HepG2 (cell line): Measurements from ENCODE around the gene ZNF782. TPM values are rescaled to one million over a fixed set of nuclear protein-coding genes. Genes with fewer than 3 reads are reported as not detected.

Source experiments
- AKAP8 ChIP-seq: sonication (generic); formaldehyde crosslinking; IDR thresholded peaks from 2 replicates; pipeline ENCODE4 v1.5.1; 2020; ENCODE audit warnings: mild to moderate bottlenecking, missing genetic modification reagents
- ARID2 ChIP-seq: sonication (generic); formaldehyde crosslinking; IDR thresholded peaks from 2 replicates; pipeline ENCODE4 v1.8.1; 2022; ENCODE audit warnings: mild to moderate bottlenecking, missing genetic modification reagents, borderline replicate concordance
- CHD2 ChIP-seq: IDR thresholded peaks from 2 replicates; pipeline ENCODE4 v1.6.1; 2011; ENCODE audit warnings: low read depth, low read length, improper control_type of control experiment
- CREB3 ChIP-seq: sonication (generic); formaldehyde crosslinking; IDR thresholded peaks from 2 replicates; pipeline ENCODE4 v1.5.0; 2020; ENCODE audit warnings: missing genetic modification reagents
- FOXC1 ChIP-seq: sonication (generic); formaldehyde crosslinking; IDR thresholded peaks from 2 replicates; pipeline ENCODE4 v1.8.0; 2022; ENCODE audit warnings: mild to moderate bottlenecking, missing genetic modification reagents, borderline replicate concordance
- JUN ChIP-seq: sonication (generic); formaldehyde crosslinking; IDR thresholded peaks from 2 replicates; pipeline ENCODE4 v1.4.0; 2020; ENCODE audit warnings: mild to moderate bottlenecking, missing genetic modification reagents
- LRRFIP1 ChIP-seq: sonication (generic); formaldehyde crosslinking; conservative IDR thresholded peaks from 2 replicates; pipeline ENCODE4 v1.4.0; 2020; ENCODE audit warnings: missing genetic modification reagents
- PCBP1 ChIP-seq: fragments of 200-400 bp; formaldehyde crosslinking; IDR thresholded peaks from 2 replicates; pipeline ENCODE4 v1.6.1; 2017; ENCODE audit warnings: mild to moderate bottlenecking, low read depth, low read length, borderline replicate concordance
- PHF8 ChIP-seq: sonication (generic); formaldehyde crosslinking; IDR thresholded peaks from 2 replicates; pipeline ENCODE4 v1.5.0; 2020; ENCODE audit warnings: missing genetic modification reagents
- SOX13 ChIP-seq, 3 experiments: fragments of 450-650 bp in 1 of 3; sonication (generic) in 1 of 3; formaldehyde crosslinking in 1 of 3; IDR thresholded peaks in 2 of 3; conservative IDR thresholded peaks in 1 of 3; 2 replicates each; pipeline versions ENCODE4 v1.5.0 to v1.6.1; 2016 to 2020; ENCODE audit warnings: antibody characterized with exemption in 1 of 3, mild to moderate bottlenecking in 1 of 3, missing compliant biosample characterization in 1 of 3, missing genetic modification reagents in 1 of 3, moderate library complexity in 1 of 3
- SOX6 ChIP-seq, 2 experiments: fragments of 450-650 bp in 1 of 2; sonication (generic) in 1 of 2; formaldehyde crosslinking in 1 of 2; IDR thresholded peaks; 2 replicates each; pipeline versions ENCODE4 v1.4.0 to v1.6.1; 2017 to 2020; ENCODE audit warnings: antibody characterized with exemption in 1 of 2, mild to moderate bottlenecking in 1 of 2, missing genetic modification reagents in 1 of 2
- SRSF1 ChIP-seq: fragments of 200-400 bp; formaldehyde crosslinking; optimal IDR thresholded peaks from 2 replicates; pipeline ENCODE3; 2017; ENCODE audit warnings: mild to moderate bottlenecking, low read depth, low read length, moderate library complexity
- TRAFD1 ChIP-seq: sonication (generic); formaldehyde crosslinking; IDR thresholded peaks from 2 replicates; pipeline ENCODE4 v1.5.1; 2020; ENCODE audit warnings: missing genetic modification reagents, mild to moderate bottlenecking, borderline replicate concordance
- TRIM24 ChIP-seq: sonication (generic); formaldehyde crosslinking; IDR thresholded peaks from 2 replicates; pipeline ENCODE4 v1.8.0; 2022; ENCODE audit warnings: mild to moderate bottlenecking, missing genetic modification reagents
- ZFP82 ChIP-seq: sonication (generic); formaldehyde crosslinking; IDR thresholded peaks from 2 replicates; pipeline ENCODE4 v1.5.1; 2020; ENCODE audit warnings: mild to moderate bottlenecking, missing genetic modification reagents, borderline replicate concordance
- ZKSCAN5 ChIP-seq: sonication (generic); formaldehyde crosslinking; IDR thresholded peaks from 2 replicates; pipeline ENCODE4 v1.5.1; 2020; ENCODE audit warnings: mild to moderate bottlenecking, missing genetic modification reagents
- ZMYM4 ChIP-seq: sonication (generic); formaldehyde crosslinking; IDR thresholded peaks from 2 replicates; pipeline ENCODE4 v1.8.1; 2023; ENCODE audit warnings: mild to moderate bottlenecking, missing genetic modification reagents
- ZNF20 ChIP-seq: sonication (generic); formaldehyde crosslinking; IDR thresholded peaks from 2 replicates; pipeline ENCODE4 v1.4.0; 2020; ENCODE audit warnings: mild to moderate bottlenecking, moderate library complexity, missing genetic modification reagents
- ZNF292 ChIP-seq: sonication (generic); formaldehyde crosslinking; IDR thresholded peaks from 2 replicates; pipeline ENCODE4 v1.8.1; 2022; ENCODE audit warnings: mild to moderate bottlenecking, low read depth, missing genetic modification reagents, borderline replicate concordance
- ZNF343 ChIP-seq: sonication (generic); formaldehyde crosslinking; IDR thresholded peaks from 2 replicates; pipeline ENCODE4 v1.4.0; 2020; ENCODE audit warnings: mild to moderate bottlenecking, missing genetic modification reagents
- ZNF431 ChIP-seq: sonication (generic); formaldehyde crosslinking; IDR thresholded peaks from 2 replicates; pipeline ENCODE4 v1.9.0; 2022; ENCODE audit warnings: missing genetic modification reagents, low read depth, mild to moderate bottlenecking, borderline replicate concordance
- ZNF501 ChIP-seq: sonication (generic); formaldehyde crosslinking; IDR thresholded peaks from 2 replicates; pipeline ENCODE4 v1.5.1; 2020; ENCODE audit warnings: mild to moderate bottlenecking, moderate library complexity, missing genetic modification reagents
- ZNF569 ChIP-seq: sonication (generic); formaldehyde crosslinking; IDR thresholded peaks from 2 replicates; pipeline ENCODE4 v1.5.0; 2020; ENCODE audit warnings: mild to moderate bottlenecking, missing genetic modification reagents, moderate library complexity, borderline replicate concordance
- ZNF7 ChIP-seq: IDR thresholded peaks from 2 replicates; pipeline ENCODE4 v1.6.1; 2016; ENCODE audit warnings: missing biosample characterization, missing genetic modification reagents
- ZNF747 ChIP-seq: sonication (generic); formaldehyde crosslinking; IDR thresholded peaks from 2 replicates; pipeline ENCODE4 v1.8.1; 2023; ENCODE audit warnings: missing genetic modification reagents, mild to moderate bottlenecking, borderline replicate concordance
- ZNF775 ChIP-seq: sonication (generic); formaldehyde crosslinking; IDR thresholded peaks from 2 replicates; pipeline ENCODE4 v1.4.0; 2020; ENCODE audit warnings: missing genetic modification reagents, mild to moderate bottlenecking, moderate library complexity, borderline replicate concordance
- polyA plus RNA-seq, 8 experiments: library from polyadenylated mRNA; depleted of rRNA in 3 of 8; stranded (reverse) in 7 of 8; unstranded in 1 of 8; fragments of >200 nt; fragmentation: Illumina TruSeq in 4 of 8; extraction: Trizol in 4 of 8; gene quantifications; 2 replicates each; pipeline versions ENCODE4 v1.2.1 to v1.2.3, GENCODE V29; 2011 to 2016; ENCODE audit warnings: low read depth in 4 of 8, missing spikeins in 1 of 8, mixed read lengths in 1 of 8; ENCODE audit not compliant: insufficient read depth in 1 of 8
- total RNA-seq, 5 experiments: library from RNA; depleted of rRNA; stranded (reverse); fragments of >200 nt; fragmentation: Illumina TruSeq; extraction: Trizol; gene quantifications; 2 replicates each; pipeline ENCODE4 v1.2.3, GENCODE V29; 2016; ENCODE audit warnings: low read depth in 1 of 5

The ZNF782 gene
- total and polyA plus RNA-seq, 2 of the 13 experiments (the other 11 are each of a cell fraction or from before 2014, with no cell fraction given), result 1.4 to 4.9 TPM

- TF ChIP-seq PCBP1 (no peak), CHD2 (no peak), ZNF7 (CRISPR knock-in tag) (no peak), ZMYM4 (CRISPR knock-in tag) (peak; percentile 59), FOXC1 (CRISPR knock-in tag) (no peak), SOX6 (IDR thresholded peaks at IDR 0.05) (no peak), SOX6 (CRISPR knock-in tag; IDR thresholded peaks at IDR 0.05) (0 out of 2 replicates have a peak, but pooled peaks have one; percentile 20), ZFP82 (CRISPR knock-in tag) (no peak), TRIM24 (CRISPR knock-in tag) (no peak), CREB3 (CRISPR knock-in tag) (no peak), ZNF569 (CRISPR knock-in tag) (no peak), ZNF343 (CRISPR knock-in tag) (no peak), ZNF20 (CRISPR knock-in tag) (no peak), SOX13 (IDR thresholded peaks at IDR 0.05) (no peak), SOX13 (CRISPR knock-in tag; conservative IDR thresholded peaks at IDR 0.05 in 1 of 2, IDR thresholded peaks at IDR 0.05 in 1 of 2) (no peak; a peak in 1 of 4 replicates), AKAP8 (no peak), PHF8 (CRISPR knock-in tag) (0 out of 2 replicates have a peak, but pooled peaks have one; percentile 29), JUN (CRISPR knock-in tag) (no peak), TRAFD1 (CRISPR knock-in tag) (no peak), ZNF431 (CRISPR knock-in tag) (no peak), ZKSCAN5 (CRISPR knock-in tag) (no peak), ZNF501 (no peak), LRRFIP1 (CRISPR knock-in tag) (no peak), ARID2 (no peak), ZNF747 (CRISPR knock-in tag) (no peak), ZNF775 (CRISPR knock-in tag) (no peak), ZNF292 (CRISPR knock-in tag) (peak; percentile 79; the same call in 1 of the 2 replicates), SRSF1 (no peak)
Observed at GRCh38 chr9:96858670-96859069, 4.4 kb upstream of the ZNF782 start (continued).
